Measurements from ENCODE around the gene MRPL46. TPM values are rescaled to one million over a fixed set of nuclear protein-coding genes. Genes with fewer than 3 reads are reported as not detected.

The MRPL46 gene
- total RNA-seq (11.8 TPM), polyA plus RNA-seq (10 to 100 TPM; 49.9 to 72.9 (median 67.2) TPM)

DNA sequence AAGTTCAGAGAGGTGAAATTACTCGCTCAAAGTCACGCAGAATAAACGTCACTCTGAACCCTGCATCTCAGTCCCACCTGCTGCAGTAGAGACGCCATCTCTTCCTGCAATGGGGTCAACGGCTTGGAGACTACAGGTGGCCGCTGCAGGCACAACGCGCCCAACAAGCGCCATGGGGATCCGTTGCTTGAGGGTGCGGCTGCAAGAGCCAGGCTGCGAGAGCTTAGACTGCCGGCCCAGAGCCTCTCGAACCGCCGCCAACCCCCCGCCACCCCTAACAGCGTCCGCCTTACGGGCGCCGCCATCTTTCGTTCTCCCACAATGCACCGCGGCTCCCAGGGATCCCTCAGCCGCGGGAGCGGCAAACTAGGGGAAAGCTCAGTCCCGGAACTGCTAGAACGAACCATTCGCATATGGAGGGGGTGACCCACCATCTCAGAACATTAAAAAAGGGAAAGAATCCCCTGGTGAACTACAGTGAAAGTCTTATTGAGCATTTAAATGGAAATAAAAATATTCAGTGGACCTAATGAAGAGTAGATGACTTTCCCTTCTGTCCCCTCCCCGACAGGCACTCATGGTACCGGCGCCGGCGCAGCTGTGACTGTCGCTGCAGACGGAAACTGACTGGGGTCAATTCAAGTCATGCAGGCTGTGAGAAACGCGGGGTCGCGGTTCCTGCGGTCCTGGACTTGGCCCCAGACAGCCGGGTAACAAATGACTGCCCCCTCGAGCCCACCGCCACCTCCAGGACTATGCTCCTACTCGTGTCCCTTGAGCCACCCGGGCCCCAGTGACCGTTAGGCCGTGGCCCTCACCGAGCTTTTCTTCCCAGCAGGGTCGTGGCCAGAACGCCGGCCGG is at the start of gene MRPL46, which contains the start of gene MRPS11:
Gene MRPL46, minus strand, starts transcription at position 316 of the 862 bp plus-strand sequence. Its CDS starts 11 bp downstream, at position 305.
Gene MRPS11, plus strand, starts transcription at position 636 of the 862 bp plus-strand sequence. Its CDS starts 10 bp downstream, at position 646.
- no peaks in the 10 kb centered on the region for H3K27me3 ChIP-seq (ENCODE audit: control insufficient read depth, insufficient read depth, low read length)
- H3K36me3 ChIP-seq (ENCODE audit: control insufficient read depth, insufficient read depth, low read length) = peaks cover 27% of the 10 kb centered on the region
- Mint-ChIP-seq H3K27ac (peak within 1 kb of the TSS; percentile 97 to 99 (median 97)), H3K4me3 (peak within 1 kb of the TSS in 2 of 4 donors; percentile 97 to 98), H3K27me3 (peaks cover 5% of the 10 kb centered on the region), H3K36me3 (peaks cover 24% of the 10 kb centered on the region), H3K4me1 (peaks cover 18 to 34% (median 22%) of the 10 kb centered on the region in 4 donors), H3K9me3 (no peaks in the 10 kb centered on the region)
- peaks cover 17% of the 10 kb centered on the region for H3K4me1 ChIP-seq (ENCODE audit: control insufficient read depth, insufficient read depth, low read length, poor library complexity, severe bottlenecking)
- DNase-seq (peak; percentile 84 to 93 (median 92)), ATAC-seq (ENCODE audit: low read depth in 2 of 2) (peak; percentile 94 to 96)
- H3K4me3 ChIP-seq (ENCODE audit: low read depth, low read length) = peak within 1 kb of the TSS; percentile 97
- H3K9me3 ChIP-seq (ENCODE audit: control insufficient read depth in 2 of 2, low read length in 2 of 2) = no peaks in the 10 kb centered on the region
- H3K27ac ChIP-seq (ENCODE audit: insufficient read depth, low read length, poor library complexity, severe bottlenecking) = peak within 1 kb of the TSS; percentile 88

DNA sequence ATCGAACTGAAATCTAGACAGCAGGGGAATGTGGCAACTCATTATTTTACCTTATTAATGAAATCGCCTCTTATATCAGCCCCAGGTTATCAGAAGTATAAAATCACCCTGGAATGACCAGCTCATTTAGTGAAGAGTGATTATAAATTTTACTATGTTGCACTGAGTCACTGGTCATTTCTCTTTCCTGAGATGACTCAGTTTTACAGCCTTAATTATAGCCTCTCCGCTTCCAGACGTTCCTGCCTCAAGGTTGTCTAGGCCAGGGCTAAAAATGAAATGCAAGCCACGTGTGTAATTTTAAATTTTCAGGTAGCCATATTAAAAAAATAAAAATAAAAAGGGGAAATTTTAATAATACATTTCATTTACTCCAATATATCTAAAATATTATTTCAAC is 46.0 kb upstream of the MRPL46 start:
- Histone ChIP-seq H3K9me3 (ENCODE audit: control insufficient read depth in 2 of 2, low read length in 2 of 2) (no peaks in the 10 kb centered on the region), H3K4me1 (ENCODE audit: control insufficient read depth, insufficient read depth, low read length, poor library complexity, severe bottlenecking) (no peaks in the 10 kb centered on the region), H3K36me3 (ENCODE audit: control insufficient read depth, insufficient read depth, low read length) (peaks cover 20% of the 10 kb centered on the region), H3K27ac (ENCODE audit: insufficient read depth, low read length, poor library complexity, severe bottlenecking) (no peak overlapping the region), H3K27me3 (ENCODE audit: control insufficient read depth, insufficient read depth, low read length) (no peaks in the 10 kb centered on the region), H3K4me3 (ENCODE audit: low read depth, low read length) (no peak overlapping the region)
- H3K4me3 Mint-ChIP-seq = no peak overlapping the region
- H3K27ac Mint-ChIP-seq = no peak overlapping the region
- ATAC-seq (ENCODE audit: low read depth in 2 of 2) (no peak), DNase-seq (no peak)
- H3K36me3 Mint-ChIP-seq = peaks cover 51% of the 10 kb centered on the region
- no peaks in the 10 kb centered on the region for H3K27me3 Mint-ChIP-seq
- H3K9me3 Mint-ChIP-seq = no peaks in the 10 kb centered on the region
- H3K4me1 Mint-ChIP-seq = peaks cover 0 to 2% (median 0%) of the 10 kb centered on the region in 4 donors

DNA sequence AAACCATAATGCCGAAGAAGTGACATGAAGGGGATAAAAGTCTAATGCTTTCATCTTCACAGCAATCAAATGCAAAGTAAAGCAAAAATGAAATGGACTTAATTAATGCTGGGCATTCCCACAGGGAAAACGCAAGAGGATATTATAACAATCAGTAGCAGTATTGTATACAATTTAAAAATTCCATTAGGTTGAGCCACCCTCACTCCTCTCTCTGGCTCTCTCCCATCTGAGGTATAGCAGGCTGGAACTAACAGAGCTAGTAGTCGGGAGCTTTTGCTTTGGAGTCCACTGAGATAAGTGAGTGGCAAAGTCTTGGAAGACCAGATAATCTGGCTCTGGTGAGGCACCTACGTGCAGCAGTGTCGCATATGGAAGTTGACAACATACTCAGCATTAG is 45.4 kb upstream of the MRPL46 start:
- Histone ChIP-seq H3K4me3 (ENCODE audit: low read depth, low read length) (no peak overlapping the region), H3K9me3 (ENCODE audit: control insufficient read depth in 2 of 2, low read length in 2 of 2) (no peaks in the 10 kb centered on the region), H3K27me3 (ENCODE audit: control insufficient read depth, insufficient read depth, low read length) (no peaks in the 10 kb centered on the region), H3K36me3 (ENCODE audit: control insufficient read depth, insufficient read depth, low read length) (peaks cover 21% of the 10 kb centered on the region), H3K27ac (ENCODE audit: insufficient read depth, low read length, poor library complexity, severe bottlenecking) (no peak overlapping the region), H3K4me1 (ENCODE audit: control insufficient read depth, insufficient read depth, low read length, poor library complexity, severe bottlenecking) (no peaks in the 10 kb centered on the region)
- H3K9me3 Mint-ChIP-seq = no peaks in the 10 kb centered on the region
- H3K27me3 Mint-ChIP-seq = no peaks in the 10 kb centered on the region
- no peak for ATAC-seq (ENCODE audit: low read depth in 2 of 2)
- peaks cover 0 to 2% (median 0%) of the 10 kb centered on the region in 4 donors for H3K4me1 Mint-ChIP-seq
- peaks cover 53% of the 10 kb centered on the region for H3K36me3 Mint-ChIP-seq
- no peak for DNase-seq
- no peak overlapping the region for H3K4me3 Mint-ChIP-seq
- H3K27ac Mint-ChIP-seq = peak overlapping the region in 1 of 3 donors; percentile 74

DNA sequence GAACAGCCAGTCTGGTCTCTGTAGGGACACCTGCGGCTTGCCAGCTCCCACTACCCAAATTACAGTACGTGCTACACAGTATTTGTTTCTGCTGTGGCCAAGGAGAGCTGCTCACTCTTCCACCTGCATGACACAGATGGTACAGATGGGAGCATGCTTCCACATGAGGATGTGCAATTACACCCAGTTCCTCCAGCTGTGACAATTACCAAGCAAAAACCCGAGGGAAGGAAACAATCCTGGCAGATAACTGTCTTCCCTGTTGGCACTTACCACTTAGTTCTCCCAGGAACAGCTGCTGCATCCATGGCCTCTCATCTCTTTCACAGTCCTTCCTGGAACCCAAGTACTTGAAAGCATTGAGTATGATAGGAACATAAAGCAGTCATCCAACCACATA is 44.9 kb upstream of the MRPL46 start:
- H3K36me3 ChIP-seq (ENCODE audit: control insufficient read depth, insufficient read depth, low read length) = peaks cover 24% of the 10 kb centered on the region
- H3K27ac Mint-ChIP-seq = no peak overlapping the region
- no peak for DNase-seq
- H3K9me3 Mint-ChIP-seq = no peaks in the 10 kb centered on the region
- ATAC-seq (ENCODE audit: low read depth in 2 of 2) = no peak
- H3K4me3 ChIP-seq (ENCODE audit: low read depth, low read length) = no peak overlapping the region
- no peak overlapping the region for H3K4me3 Mint-ChIP-seq
- peaks cover 0 to 2% (median 0%) of the 10 kb centered on the region in 4 donors for H3K4me1 Mint-ChIP-seq
- peaks cover 58% of the 10 kb centered on the region for H3K36me3 Mint-ChIP-seq
- no peaks in the 10 kb centered on the region for H3K9me3 ChIP-seq (ENCODE audit: control insufficient read depth in 2 of 2, low read length in 2 of 2)
- H3K27me3 ChIP-seq (ENCODE audit: control insufficient read depth, insufficient read depth, low read length) = no peaks in the 10 kb centered on the region
- no peaks in the 10 kb centered on the region for H3K27me3 Mint-ChIP-seq
- no peak overlapping the region for H3K27ac ChIP-seq (ENCODE audit: insufficient read depth, low read length, poor library complexity, severe bottlenecking)
- no peaks in the 10 kb centered on the region for H3K4me1 ChIP-seq (ENCODE audit: control insufficient read depth, insufficient read depth, low read length, poor library complexity, severe bottlenecking)

DNA sequence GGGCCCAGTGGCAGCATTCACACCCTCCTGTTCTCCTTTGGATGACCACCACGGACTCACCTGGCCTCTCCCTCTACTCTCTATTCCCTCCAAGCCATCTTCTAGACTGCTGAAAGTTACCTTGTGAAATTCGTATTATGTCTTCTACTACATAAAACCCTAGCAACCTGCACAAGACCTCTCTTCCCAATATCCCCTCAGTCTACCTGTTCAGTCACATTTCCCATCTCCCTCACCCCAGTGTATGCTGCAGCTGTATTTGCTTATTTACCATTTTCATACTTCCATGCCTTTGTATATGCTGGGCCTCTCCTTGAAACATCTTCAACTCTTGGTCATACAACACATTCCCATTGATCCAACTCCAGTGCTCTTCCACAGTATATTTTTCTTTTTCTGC is 44.0 kb upstream of the MRPL46 start:
- Mint-ChIP-seq H3K9me3 (no peaks in the 10 kb centered on the region), H3K27ac (no peak overlapping the region), H3K4me3 (no peak overlapping the region), H3K4me1 (peaks cover 0 to 2% (median 0%) of the 10 kb centered on the region in 4 donors), H3K36me3 (peaks cover 55% of the 10 kb centered on the region), H3K27me3 (no peaks in the 10 kb centered on the region)
- peaks cover 22% of the 10 kb centered on the region for H3K36me3 ChIP-seq (ENCODE audit: control insufficient read depth, insufficient read depth, low read length)
- no peaks in the 10 kb centered on the region for H3K4me1 ChIP-seq (ENCODE audit: control insufficient read depth, insufficient read depth, low read length, poor library complexity, severe bottlenecking)
- DNase-seq = no peak
- ATAC-seq (ENCODE audit: low read depth in 2 of 2) = no peak
- H3K27me3 ChIP-seq (ENCODE audit: control insufficient read depth, insufficient read depth, low read length) = no peaks in the 10 kb centered on the region
- H3K9me3 ChIP-seq (ENCODE audit: control insufficient read depth in 2 of 2, low read length in 2 of 2) = no peaks in the 10 kb centered on the region
- H3K27ac ChIP-seq (ENCODE audit: insufficient read depth, low read length, poor library complexity, severe bottlenecking) = no peak overlapping the region
- H3K4me3 ChIP-seq (ENCODE audit: low read depth, low read length) = no peak overlapping the region

DNA sequence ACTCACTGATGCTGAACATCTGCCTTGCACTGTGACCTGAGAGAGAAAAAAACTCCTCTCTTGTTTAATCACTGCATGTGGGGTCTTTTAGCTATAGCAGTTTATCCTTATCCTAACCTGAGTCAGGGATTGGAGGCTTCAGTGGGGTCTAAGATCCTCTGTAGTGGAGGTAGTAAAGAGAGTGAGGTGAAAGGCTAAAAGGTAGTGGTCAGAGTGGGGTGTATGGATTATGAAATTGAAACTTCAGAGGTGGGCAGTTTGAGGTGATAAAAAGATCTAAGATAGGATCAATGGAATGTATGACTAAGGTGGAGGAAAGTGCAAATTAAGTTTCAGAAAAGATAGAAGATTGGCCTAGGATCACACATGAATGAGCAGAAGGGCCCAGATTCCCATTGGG is 42.8 kb upstream of the MRPL46 start:
- peaks cover 25% of the 10 kb centered on the region for H3K36me3 ChIP-seq (ENCODE audit: control insufficient read depth, insufficient read depth, low read length)
- Mint-ChIP-seq H3K27me3 (no peaks in the 10 kb centered on the region), H3K4me3 (no peak overlapping the region), H3K4me1 (peaks cover 0 to 3% (median 0%) of the 10 kb centered on the region in 4 donors), H3K9me3 (no peaks in the 10 kb centered on the region), H3K36me3 (peaks cover 57% of the 10 kb centered on the region), H3K27ac (no peak overlapping the region)
- DNase-seq (no peak), ATAC-seq (ENCODE audit: low read depth in 2 of 2) (no peak)
- no peaks in the 10 kb centered on the region for H3K9me3 ChIP-seq (ENCODE audit: control insufficient read depth in 2 of 2, low read length in 2 of 2)
- no peak overlapping the region for H3K4me3 ChIP-seq (ENCODE audit: low read depth, low read length)
- H3K27ac ChIP-seq (ENCODE audit: insufficient read depth, low read length, poor library complexity, severe bottlenecking) = no peak overlapping the region
- no peaks in the 10 kb centered on the region for H3K4me1 ChIP-seq (ENCODE audit: control insufficient read depth, insufficient read depth, low read length, poor library complexity, severe bottlenecking)
- H3K27me3 ChIP-seq (ENCODE audit: control insufficient read depth, insufficient read depth, low read length) = no peaks in the 10 kb centered on the region

DNA sequence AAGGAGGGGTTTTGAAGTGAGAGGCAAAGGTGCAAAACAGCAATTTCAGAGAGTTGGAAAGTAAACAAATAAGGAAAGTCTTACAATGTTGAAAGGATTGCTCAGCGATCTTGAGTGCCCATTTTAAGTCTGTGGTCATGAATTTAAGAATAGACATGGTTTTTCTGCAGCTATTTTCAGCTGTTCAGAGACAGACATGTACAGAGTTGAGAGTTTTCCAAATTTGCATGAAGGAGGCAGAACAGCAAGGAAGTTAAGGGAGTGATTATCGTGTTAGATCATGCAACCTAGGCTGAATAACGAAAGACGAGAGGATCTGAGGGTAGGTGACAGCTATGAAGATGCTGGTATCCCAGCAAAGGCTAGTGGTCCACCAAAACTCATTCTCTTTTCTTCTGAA is 42.1 kb upstream of the MRPL46 start:
- Mint-ChIP-seq H3K36me3 (peaks cover 63% of the 10 kb centered on the region), H3K4me3 (no peak overlapping the region), H3K9me3 (no peaks in the 10 kb centered on the region), H3K27ac (peak overlapping the region in 1 of 3 donors; percentile 16), H3K27me3 (no peaks in the 10 kb centered on the region), H3K4me1 (peaks cover 0 to 6% (median 0%) of the 10 kb centered on the region in 4 donors)
- no peak for ATAC-seq (ENCODE audit: low read depth in 2 of 2)
- Histone ChIP-seq H3K4me3 (ENCODE audit: low read depth, low read length) (no peak overlapping the region), H3K9me3 (ENCODE audit: control insufficient read depth in 2 of 2, low read length in 2 of 2) (no peaks in the 10 kb centered on the region), H3K36me3 (ENCODE audit: control insufficient read depth, insufficient read depth, low read length) (peaks cover 22% of the 10 kb centered on the region), H3K4me1 (ENCODE audit: control insufficient read depth, insufficient read depth, low read length, poor library complexity, severe bottlenecking) (no peaks in the 10 kb centered on the region), H3K27me3 (ENCODE audit: control insufficient read depth, insufficient read depth, low read length) (no peaks in the 10 kb centered on the region), H3K27ac (ENCODE audit: insufficient read depth, low read length, poor library complexity, severe bottlenecking) (no peak overlapping the region)
- no peak for DNase-seq
